Effector CD8-positive, alpha-beta T cell (primary cell): ENCODE data around the gene ATP2B1.

Source experiments
- DNase-seq: peaks from one replicate; lab custom pipeline; 2025; lab: John Stamatoyannopoulos, UW

ATP2B1 gene

DNA sequence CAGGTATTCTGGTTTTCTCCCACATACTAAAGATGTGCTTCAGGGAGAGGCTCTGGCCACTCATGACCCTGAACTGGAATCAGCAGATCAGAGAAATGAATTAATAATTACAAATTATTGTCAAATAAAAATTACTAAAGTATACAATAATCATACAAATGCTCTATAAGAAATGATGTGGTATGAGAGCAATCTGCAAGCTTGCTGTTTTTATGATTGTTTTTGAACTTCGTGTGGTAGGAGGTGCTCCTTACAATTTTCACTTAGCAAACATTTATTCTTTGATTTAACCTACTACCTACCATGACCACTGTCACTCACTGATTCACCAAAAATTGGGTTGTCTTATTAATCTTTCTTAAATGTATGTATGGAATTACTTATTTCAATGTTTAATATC, 16.2 kb downstream of the ATP2B1 start:
- DNase-seq = no peak

DNA sequence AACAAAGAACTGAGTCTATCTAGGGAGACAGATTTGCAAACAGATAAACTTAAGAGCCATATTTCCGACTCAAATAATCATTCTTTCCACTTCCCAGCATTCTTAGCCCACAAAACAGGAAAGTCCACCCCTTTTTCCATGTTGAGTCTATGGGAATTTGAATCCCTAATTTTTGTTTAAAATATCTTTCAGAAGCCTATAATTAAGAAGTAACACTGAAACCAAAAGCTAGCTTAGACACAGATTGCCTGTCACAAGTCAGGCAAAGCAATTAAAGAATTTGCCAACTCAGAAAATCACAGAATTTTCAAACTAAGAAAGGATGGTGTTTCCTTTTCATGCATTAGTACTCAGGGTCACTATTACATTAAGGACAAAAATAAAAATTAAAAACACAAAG, 17.0 kb downstream of the ATP2B1 start:
- no peak for DNase-seq

DNA sequence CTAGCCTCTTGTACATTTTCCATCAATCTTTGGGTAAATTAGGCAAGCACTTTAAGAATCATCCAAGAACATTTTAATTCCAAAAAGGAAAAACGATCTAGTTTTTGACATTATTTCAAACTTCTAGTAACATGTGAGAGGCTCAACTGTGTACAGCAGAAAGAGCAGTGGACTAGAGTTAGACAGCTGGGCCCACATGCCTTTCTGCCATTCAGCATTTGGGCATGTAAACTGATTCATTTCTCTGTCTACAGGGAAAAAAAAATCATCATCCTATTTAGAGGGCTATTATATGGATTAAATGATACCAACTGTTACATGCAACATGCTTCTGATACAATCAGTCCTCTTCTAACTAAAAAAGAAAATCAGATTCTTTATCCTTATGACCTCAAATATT, 17.7 kb downstream of the ATP2B1 start:
- no peak for DNase-seq

- no peak for DNase-seq
These were observed 19.3 kb downstream of the ATP2B1 start for GRCh38 chr12:89689306-89689705.

- DNase-seq = no peak
These were observed 22.3 kb downstream of the ATP2B1 start for GRCh38 chr12:89686311-89686710.

GRCh38 chr12:89685363-89685972, 23.2 kb downstream of the ATP2B1 start:
- no peak for DNase-seq

DNA sequence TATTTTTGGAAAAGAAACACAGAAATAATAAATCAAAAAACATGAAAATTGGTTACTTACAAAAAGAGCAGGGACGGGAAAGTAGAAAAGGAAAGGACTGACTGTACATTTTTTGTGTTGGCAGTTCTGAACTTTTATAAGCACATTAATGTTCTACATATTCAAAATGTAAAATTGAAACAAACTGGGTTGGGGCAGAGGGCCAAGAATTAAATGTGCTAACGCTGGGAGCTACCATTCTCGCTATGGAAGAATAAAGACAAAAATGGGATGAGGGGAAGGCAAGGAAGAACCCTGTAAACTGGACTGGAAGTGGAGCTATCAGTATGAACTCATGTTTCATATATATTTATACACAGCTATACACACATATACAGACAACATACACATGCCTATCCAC, 24.5 kb downstream of the ATP2B1 start:
- no peak for DNase-seq

DNA sequence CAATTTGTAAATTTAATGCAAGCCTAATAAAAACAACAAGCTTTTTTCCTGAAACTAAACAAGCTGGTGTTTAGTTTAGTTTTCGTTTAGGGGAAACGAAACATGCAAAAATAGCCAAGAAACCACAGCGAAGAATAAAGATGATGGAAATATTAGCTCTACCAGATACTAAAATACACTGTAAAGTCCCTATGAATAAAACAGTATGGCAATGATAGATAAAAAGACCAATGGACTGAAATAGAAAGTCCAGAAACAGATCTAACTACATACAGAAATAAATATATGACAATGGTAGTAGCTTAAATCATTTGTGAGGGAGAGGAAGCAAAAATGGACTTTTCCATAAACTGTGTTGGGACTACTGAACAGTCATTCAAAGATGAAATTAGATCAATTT, 26.4 kb downstream of the ATP2B1 start:
- no peak for DNase-seq

DNA sequence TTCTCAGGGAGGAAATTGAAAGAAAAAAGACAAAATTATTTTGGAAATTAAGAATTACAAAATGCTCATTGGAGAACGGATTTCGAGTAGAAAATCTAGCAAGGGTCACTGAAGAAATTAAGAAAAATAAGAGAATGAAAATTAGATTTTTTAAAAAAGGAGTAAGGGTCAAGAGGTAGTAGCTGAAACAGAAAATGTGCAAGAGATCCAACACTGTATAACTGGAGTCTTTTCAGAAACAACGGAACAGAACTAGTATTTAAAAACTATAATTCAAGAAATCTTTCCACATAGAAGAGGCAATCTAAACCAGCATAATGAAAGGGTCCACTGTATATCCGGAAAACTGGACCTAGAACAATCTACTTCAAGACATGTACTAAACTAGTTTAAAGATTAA, 28.2 kb downstream of the ATP2B1 start:
- no peak for DNase-seq

DNA sequence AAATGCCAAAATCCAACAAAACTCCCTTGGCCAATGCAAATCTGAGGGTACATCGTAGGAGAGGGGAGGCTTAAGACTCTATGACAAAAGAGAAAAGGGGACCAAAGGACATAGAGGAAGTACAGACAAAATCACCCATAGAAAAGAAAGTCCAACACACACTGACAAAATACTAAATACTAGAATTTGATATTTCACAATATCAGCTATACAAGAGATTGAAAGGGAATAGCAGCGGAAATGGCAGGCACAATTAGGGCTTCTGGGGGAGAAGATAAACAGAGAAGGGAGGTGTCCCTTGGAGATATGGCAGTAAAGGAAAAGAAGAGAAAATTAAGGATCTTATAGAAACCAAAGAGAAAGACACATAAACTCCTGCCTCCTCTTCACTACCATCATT, 29.0 kb downstream of the ATP2B1 start:
- no peak for DNase-seq

- no peak for DNase-seq
These were observed 30.4 kb downstream of the ATP2B1 start for GRCh38 chr12:89678225-89678624.

GRCh38 chr12:89676930-89677329, 31.7 kb downstream of the ATP2B1 start:
- no peak for DNase-seq

- DNase-seq = no peak
These were observed 34.2 kb downstream of the ATP2B1 start for GRCh38 chr12:89674326-89674942.

- no peak for DNase-seq
These were observed 35.0 kb downstream of the ATP2B1 start for GRCh38 chr12:89673603-89674002.

GRCh38 chr12:89672589-89672979, 36.1 kb downstream of the ATP2B1 start:
- no peak for DNase-seq

DNA sequence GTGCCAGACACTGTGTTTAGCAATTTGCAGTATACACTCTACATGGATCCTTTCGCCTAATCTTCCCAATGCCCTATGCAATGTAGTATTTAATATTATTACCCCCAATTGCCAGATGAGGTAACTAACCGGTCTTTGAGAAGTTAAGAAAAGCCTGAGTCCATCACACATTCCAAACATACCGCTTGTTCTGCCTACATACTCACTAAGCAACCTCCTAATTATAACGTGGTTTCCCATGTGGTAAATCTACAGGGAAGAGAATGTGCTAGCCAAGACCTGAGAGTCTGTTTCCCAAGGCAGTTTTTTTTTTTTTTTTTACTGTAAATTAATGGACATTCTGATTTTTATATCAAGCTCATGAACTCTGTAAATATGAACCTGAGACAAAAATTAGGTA, 37.2 kb downstream of the ATP2B1 start:
- no peak for DNase-seq

DNA sequence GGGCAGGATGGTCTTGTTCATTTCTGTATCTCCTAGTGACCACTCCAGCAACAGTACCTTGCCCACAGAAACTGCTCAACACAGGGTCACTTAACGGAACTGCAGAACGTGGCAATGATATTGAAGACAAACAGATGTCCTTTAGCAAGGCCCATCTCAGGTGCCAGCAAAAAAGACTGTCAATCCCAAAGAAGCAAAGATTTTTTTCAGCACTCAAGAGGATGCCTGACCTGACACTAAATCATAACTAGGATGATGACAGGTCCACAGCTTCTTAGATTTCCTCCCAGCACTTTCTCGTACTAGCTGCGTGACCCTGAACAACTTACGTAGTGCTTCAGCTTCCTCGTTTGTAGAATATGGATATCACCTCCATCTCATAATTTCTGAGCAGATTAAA, 39.4 kb downstream of the ATP2B1 start:
- DNase-seq = no peak

DNA sequence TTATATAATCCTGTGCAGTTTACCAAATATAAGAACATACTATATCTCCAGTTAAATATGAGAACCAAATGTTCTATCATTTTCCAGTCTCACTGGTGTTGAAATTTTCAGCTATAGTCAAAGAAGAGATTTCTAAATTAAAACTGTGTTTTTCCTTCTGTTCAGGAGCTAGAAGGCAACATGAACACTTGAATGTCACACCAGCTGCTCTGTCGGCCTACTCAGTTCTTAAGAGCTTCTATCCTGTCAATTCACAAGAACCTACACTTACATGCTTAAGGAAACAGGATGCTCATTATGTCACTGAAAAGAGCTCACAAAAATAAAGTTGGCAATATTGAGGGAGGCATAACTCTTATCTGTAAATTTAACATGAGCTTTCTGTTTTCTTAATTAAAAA, 43.1 kb downstream of the ATP2B1 start:
- no peak for DNase-seq

DNA sequence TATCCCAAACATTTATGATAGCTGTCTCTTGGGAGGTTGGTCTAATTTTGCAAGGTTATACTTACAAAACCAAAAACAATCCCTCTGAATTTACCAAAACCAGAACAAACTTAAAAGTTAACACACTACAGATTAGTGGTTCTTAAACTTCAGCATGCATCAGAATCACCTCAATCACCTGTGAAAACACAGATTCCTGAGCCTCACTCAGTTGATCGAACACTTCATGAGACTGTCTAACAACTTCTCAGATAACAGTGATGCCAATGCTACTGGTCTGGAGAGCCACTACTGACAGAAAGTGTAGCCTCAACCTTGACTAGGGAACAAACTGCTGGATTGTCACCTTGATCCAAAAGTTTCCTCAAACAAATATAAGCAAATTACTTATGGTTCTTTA, 44.2 kb downstream of the ATP2B1 start:
- DNase-seq = no peak

- no peak for DNase-seq
These were observed 44.9 kb downstream of the ATP2B1 start for GRCh38 chr12:89663577-89664357.

DNA sequence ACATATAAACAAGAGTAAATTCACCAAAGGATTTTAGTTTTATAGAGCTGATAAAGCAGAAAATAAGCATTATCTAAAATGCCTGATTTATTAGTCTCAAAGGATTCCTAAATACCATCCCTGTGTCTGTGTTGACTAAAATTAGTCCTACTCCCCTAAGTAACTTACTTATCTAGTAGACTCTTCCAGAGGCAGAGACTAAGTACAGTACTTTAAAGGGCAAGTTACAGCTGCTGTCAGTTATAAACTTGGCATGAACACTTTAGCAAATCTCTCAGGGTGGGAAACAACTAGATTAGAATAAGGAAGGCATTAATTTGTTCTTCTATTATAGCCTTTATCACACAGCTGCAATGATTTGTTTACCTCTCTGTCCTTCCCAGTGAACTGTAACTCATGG, 46.0 kb downstream of the ATP2B1 start:
- DNase-seq = no peak

DNA sequence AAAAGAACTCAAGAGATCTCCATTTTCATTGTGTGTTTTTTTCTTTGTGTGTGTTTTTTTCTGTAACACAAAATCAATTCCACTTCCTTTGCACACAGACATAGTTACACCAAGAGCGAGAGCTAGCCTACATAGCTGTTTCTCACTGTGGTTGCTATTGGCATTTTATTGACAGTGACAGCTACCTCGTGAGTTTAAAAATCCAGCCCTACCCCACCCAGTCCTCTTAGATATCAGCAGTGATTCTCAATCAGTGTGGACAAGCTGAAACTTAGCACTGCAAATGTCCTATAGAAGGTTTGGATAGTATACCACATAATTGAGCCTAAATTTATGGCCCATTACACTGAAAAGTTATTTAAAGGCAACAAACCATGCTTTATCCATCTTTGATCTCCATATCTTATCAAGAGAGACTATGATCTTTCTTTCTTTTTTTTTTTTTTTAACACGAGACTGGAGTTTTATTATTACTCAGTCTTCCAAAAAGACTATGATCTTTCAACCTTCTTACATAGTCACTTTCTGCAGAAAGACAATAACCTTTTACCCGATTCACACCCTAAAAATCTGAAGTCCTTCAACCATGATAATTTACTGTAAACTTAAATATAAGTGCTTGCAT, 46.8 kb downstream of the ATP2B1 start:
- DNase-seq = no peak

GRCh38 chr12:89657739-89658138, 50.9 kb downstream of the ATP2B1 start:
- no peak for DNase-seq
